ENCODE measurements around the gene AKR1C4. TPM values are rescaled to one million over a fixed set of nuclear protein-coding genes. Genes with fewer than 3 reads are reported as not detected.
"Not testable (repeated sequence)": the region's sequence is repeated elsewhere in the genome, so short reads cannot be mapped to it uniquely, and the experiment has no call there.

Gene AKR1C4
- total and polyA plus RNA-seq, 7 donors = not detected

DNA sequence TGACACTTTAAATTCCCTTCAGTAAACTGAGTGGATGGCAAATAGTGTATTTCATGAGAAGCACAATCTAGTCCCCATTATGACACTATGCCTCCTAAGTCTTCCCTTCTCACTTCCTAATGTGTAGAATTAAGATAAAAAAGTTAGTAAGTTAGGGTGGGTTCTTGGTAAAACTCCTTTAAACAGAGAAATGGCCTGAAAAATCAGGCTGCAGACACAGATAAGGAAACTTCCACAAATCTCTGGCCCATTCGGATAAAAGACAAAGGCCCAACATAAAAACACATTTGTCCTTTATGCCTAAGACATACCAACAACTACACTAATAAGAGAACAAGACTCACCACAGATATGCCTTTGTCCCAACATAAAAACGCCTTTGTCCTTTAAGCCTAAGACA, 33.1 kb upstream of the AKR1C4 start:
- ATAC-seq = no peak
- TF ChIP-seq, protein P1, sequence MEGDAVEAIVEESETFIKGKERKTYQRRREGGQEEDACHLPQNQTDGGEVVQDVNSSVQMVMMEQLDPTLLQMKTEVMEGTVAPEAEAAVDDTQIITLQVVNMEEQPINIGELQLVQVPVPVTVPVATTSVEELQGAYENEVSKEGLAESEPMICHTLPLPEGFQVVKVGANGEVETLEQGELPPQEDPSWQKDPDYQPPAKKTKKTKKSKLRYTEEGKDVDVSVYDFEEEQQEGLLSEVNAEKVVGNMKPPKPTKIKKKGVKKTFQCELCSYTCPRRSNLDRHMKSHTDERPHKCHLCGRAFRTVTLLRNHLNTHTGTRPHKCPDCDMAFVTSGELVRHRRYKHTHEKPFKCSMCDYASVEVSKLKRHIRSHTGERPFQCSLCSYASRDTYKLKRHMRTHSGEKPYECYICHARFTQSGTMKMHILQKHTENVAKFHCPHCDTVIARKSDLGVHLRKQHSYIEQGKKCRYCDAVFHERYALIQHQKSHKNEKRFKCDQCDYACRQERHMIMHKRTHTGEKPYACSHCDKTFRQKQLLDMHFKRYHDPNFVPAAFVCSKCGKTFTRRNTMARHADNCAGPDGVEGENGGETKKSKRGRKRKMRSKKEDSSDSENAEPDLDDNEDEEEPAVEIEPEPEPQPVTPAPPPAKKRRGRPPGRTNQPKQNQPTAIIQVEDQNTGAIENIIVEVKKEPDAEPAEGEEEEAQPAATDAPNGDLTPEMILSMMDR (IDR thresholded peaks at IDR 0.05) = no peak
- Histone ChIP-seq H3K36me3 (ENCODE audit: insufficient read depth in 1 of 2, low read depth in 1 of 2) (no peaks in the 10 kb centered on the region), H3K27me3 (ENCODE audit: insufficient read depth in 3 of 3, low read length in 2 of 3) (no peaks in the 10 kb centered on the region), H3K9me3 (peaks cover 18% of the 10 kb centered on the region), H3K4me1 (no peaks in the 10 kb centered on the region), H3K4me3 (no peak overlapping the region), H3K27ac (no peak overlapping the region)
- no peak for DNase-seq
- WGBS, 3 donors = 43 to 71% (median 69%) methylated on average over 2 of the region's 2 CpGs
- intact Hi-C loops (cut with DNase I) = no loop called here

DNA sequence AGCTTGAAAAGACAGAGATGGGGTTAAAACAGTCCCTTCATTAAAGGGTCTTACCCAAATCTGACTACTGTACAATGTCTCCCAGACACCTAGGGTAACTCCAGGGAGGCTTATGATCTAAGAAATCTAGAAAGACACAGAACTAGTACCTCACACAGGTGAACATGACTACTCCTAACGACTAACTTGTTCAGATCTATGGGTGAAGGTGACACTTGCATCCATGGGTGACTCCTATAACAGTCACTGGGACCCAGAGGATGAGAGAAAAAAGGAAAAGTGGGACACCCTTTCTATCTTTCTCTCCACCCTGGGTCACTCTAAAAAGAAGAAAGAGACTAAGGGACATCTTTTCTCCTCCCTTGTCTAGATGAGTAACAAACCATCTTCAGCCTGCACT, 30.9 kb upstream of the AKR1C4 start:
- TF ChIP-seq, protein P1 (IDR thresholded peaks at IDR 0.05) = no peak
- Histone ChIP-seq H3K9me3 (peaks cover 18% of the 10 kb centered on the region), H3K27ac (no peak overlapping the region), H3K4me1 (no peaks in the 10 kb centered on the region), H3K36me3 (ENCODE audit: insufficient read depth in 1 of 2, low read depth in 1 of 2) (no peaks in the 10 kb centered on the region), H3K27me3 (ENCODE audit: insufficient read depth in 3 of 3, low read length in 2 of 3) (no peaks in the 10 kb centered on the region), H3K4me3 (no peak overlapping the region)
- DNase-seq (no peak), ATAC-seq (no peak)
- intact Hi-C loops (cut with DNase I) = no loop called here
- 0 to 12% (median 0%) methylated on average over 1 of the region's 1 CpG for WGBS, 3 donors

DNA sequence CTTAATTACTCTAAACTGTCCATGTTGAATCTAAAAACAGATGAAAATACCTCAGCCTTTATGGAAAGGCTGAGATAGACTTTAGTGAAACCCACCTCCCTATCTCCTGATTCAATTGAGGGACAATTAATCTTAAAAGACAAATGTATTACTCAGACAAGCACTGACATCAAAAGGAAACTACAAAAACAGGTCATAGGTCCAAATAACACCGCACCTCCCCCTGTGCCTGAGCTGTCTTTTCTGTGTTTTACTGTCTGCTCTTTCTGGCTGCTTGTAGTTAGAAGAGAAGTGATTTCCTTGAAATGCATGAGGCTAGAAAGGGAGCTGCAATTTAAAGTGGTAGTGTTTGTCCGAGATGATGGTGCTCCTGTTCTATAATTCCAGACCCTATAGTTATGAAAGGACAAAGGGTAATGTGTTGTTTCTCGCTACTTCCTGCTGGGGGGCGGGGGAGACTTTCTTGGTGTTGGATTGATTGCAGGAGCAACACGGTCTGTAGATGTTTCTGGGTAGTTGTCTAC, 27.7 kb upstream of the AKR1C4 start:
- Histone ChIP-seq H3K4me3 (no peak overlapping the region), H3K36me3 (ENCODE audit: insufficient read depth in 1 of 2, low read depth in 1 of 2) (no peaks in the 10 kb centered on the region), H3K4me1 (no peaks in the 10 kb centered on the region), H3K27ac (no peak overlapping the region), H3K27me3 (ENCODE audit: insufficient read depth in 3 of 3, low read length in 2 of 3) (no peaks in the 10 kb centered on the region), H3K9me3 (peaks cover 18% of the 10 kb centered on the region)
- 52 to 60% (median 53%) methylated on average over 5 of the region's 5 CpGs for WGBS, 3 donors
- intact Hi-C loops (cut with DNase I) = no loop called here
- DNase-seq (no peak), ATAC-seq (no peak)
- TF ChIP-seq, protein P1 (IDR thresholded peaks at IDR 0.05) = no peak

DNA sequence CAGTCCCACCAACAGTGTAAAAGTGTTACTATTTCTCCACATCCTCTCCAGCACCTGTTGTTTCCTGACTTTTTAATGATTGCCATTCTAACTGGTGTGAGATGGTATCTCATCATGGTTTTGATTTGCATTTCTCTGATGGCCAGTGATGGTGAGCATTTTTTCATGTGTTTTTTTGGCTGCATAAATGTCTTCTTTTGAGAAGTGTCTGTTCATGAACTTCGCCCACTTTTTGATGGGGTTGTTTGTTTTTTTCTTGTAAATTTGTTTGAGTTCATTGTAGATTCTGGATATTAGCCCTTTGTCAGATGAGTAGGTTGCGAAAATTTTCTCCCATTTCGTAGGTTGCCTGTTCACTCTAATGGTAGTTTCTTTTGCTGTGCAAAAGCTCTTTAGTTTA, 21.1 kb upstream of the AKR1C4 start:
- DNase-seq; H3K27me3 ChIP-seq (ENCODE audit: insufficient read depth in 3 of 3, low read length in 2 of 3); intact Hi-C loops (cut with DNase I); H3K9me3 ChIP-seq; H3K36me3 ChIP-seq (ENCODE audit: insufficient read depth in 1 of 2, low read depth in 1 of 2); H3K4me1 ChIP-seq; H3K4me3 ChIP-seq; H3K27ac ChIP-seq; ATAC-seq: not testable (repeated sequence)
- WGBS, 3 donors = 86 to 94% (median 92%) methylated on average over 1 to 3 of the region's 3 CpGs

DNA sequence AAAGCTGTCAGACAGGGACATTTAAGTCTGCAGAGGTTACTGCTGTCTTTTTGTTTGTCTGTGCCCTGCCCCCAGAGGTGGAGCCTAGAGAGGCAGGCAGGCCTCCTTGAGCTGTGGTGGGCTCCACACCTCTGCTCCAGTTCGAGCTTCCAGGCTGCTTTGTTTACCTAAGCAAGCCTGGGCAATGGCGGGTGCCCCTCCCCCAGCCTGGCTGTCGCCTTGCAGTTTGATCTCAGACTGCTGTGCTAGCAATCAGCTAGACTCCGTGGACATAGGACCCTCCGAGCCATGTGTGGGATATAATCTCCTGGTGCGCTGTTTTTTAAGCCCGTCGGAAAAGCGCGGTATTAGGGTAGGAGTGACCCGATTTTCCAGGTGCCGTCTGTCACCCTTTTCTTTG, 16.1 kb upstream of the AKR1C4 start:
- ATAC-seq; H3K4me1 ChIP-seq; H3K27me3 ChIP-seq (ENCODE audit: insufficient read depth in 3 of 3, low read length in 2 of 3); DNase-seq; H3K9me3 ChIP-seq; H3K27ac ChIP-seq; H3K4me3 ChIP-seq; H3K36me3 ChIP-seq (ENCODE audit: insufficient read depth in 1 of 2, low read depth in 1 of 2); intact Hi-C loops (cut with DNase I): not testable (repeated sequence)
- 88 to 89% (median 89%) methylated on average over 12 of the region's 12 CpGs for WGBS, 3 donors

DNA sequence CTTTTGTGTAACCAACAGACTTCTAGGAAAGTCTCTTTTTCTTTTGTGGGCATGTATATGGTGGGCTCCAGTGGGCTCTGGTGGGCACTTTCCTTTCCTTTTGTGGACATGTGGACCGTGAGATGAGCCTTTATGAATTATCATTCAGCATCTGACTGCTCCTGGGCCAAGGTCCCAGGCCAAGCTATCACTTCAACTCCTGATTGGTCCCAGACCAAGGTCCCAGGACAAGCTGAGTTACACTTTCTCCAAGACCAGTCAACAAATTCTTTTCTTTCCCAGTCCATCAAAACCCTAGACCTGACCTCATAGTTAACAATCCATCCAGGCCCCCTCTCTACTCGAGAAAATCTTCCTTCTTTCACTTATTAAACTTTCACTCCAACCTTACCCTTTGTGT, 12.7 kb upstream of the AKR1C4 start:
- 74 to 81% (median 78%) methylated on average over 2 of the region's 2 CpGs for WGBS, 3 donors
- no peaks in the 10 kb centered on the region for H3K36me3 ChIP-seq (ENCODE audit: insufficient read depth in 1 of 2, low read depth in 1 of 2)
- intact Hi-C loops (cut with DNase I) = no loop called here
- ATAC-seq (no peak), DNase-seq (no peak)
- no peaks in the 10 kb centered on the region for H3K9me3 ChIP-seq
- no peak overlapping the region for H3K27ac ChIP-seq
- H3K4me3 ChIP-seq = no peak overlapping the region
- TF ChIP-seq, protein P1 (IDR thresholded peaks at IDR 0.05) = no peak
- H3K4me1 ChIP-seq = no peaks in the 10 kb centered on the region
- no peaks in the 10 kb centered on the region for H3K27me3 ChIP-seq (ENCODE audit: insufficient read depth in 3 of 3, low read length in 2 of 3)
